Muscle of arm (tissue), 12 donors: Measurements from ENCODE around the gene PRICKLE2. TPM values are rescaled to one million over a fixed set of nuclear protein-coding genes. Genes with fewer than 3 reads are reported as not detected.

Experiments used
- DNase-seq: peaks from one replicate; pipeline ENCODE4 v3.0.0-alpha.2; 2013
- polyA plus RNA-seq, 12 donors: library from polyadenylated mRNA; unstranded; fragments of 120-200 nt; gene quantifications; one replicate each; pipeline ENCODE4 v1.2.1, GENCODE V29; 2013; ENCODE audit not compliant: insufficient read length in 12 of 12

Gene PRICKLE2
- polyA plus RNA-seq, 12 donors, result 6.7 to 14.4 (median 10.0) TPM; not detected in 1

GRCh38 chr3:64074895-64075679, 150.2 kb downstream of the PRICKLE2 start:
- DNase-seq, result no peak

GRCh38 chr3:64074060-64074459, 151.2 kb downstream of the PRICKLE2 start:
- DNase-seq, result peak; percentile 59

- peak; percentile 90 for DNase-seq
Observed at GRCh38 chr3:64073158-64073761, 152.0 kb downstream of the PRICKLE2 start.

GRCh38 chr3:64072126-64072525, 153.1 kb downstream of the PRICKLE2 start:
- DNase-seq, result no peak

- DNase-seq, result no peak
Observed at GRCh38 chr3:64070704-64071103, 154.6 kb downstream of the PRICKLE2 start.

- peak; percentile 45 for DNase-seq
Observed at GRCh38 chr3:64067506-64068346, 157.5 kb downstream of the PRICKLE2 start.

GRCh38 chr3:64064804-64065203, 160.5 kb downstream of the PRICKLE2 start:
- no peak for DNase-seq

- no peak for DNase-seq
Observed at GRCh38 chr3:64063983-64064438, 161.3 kb downstream of the PRICKLE2 start.

- DNase-seq, result no peak
Observed at GRCh38 chr3:64063207-64063982, 161.9 kb downstream of the PRICKLE2 start.

GRCh38 chr3:64061628-64062027, 163.6 kb downstream of the PRICKLE2 start:
- no peak for DNase-seq

- DNase-seq, result no peak
Observed at GRCh38 chr3:64059484-64060175, 165.6 kb downstream of the PRICKLE2 start.

GRCh38 chr3:64058566-64058965, 166.7 kb downstream of the PRICKLE2 start:
- DNase-seq, result no peak

- no peak for DNase-seq
Observed at GRCh38 chr3:64057231-64057630, 168.0 kb downstream of the PRICKLE2 start.

GRCh38 chr3:64056606-64057180, 168.6 kb downstream of the PRICKLE2 start:
- DNase-seq, result no peak

GRCh38 chr3:64055076-64055475, 170.2 kb downstream of the PRICKLE2 start:
- no peak for DNase-seq

GRCh38 chr3:64054488-64054887, 170.8 kb downstream of the PRICKLE2 start:
- no peak for DNase-seq

- DNase-seq, result no peak
Observed at GRCh38 chr3:64053581-64053980, 171.7 kb downstream of the PRICKLE2 start.

GRCh38 chr3:64053117-64053516, 172.1 kb downstream of the PRICKLE2 start:
- DNase-seq, result no peak

- no peak for DNase-seq
Observed at GRCh38 chr3:64049832-64050231, 175.4 kb downstream of the PRICKLE2 start.

- no peak for DNase-seq
Observed at GRCh38 chr3:64049136-64049535, 176.1 kb downstream of the PRICKLE2 start.

GRCh38 chr3:64048631-64049061, 176.6 kb downstream of the PRICKLE2 start:
- no peak for DNase-seq
